Fibroblast of lung (primary cell): ENCODE data around the gene KCND3.

Experiments used
- EZH2 ChIP-seq: IDR thresholded peaks from 2 replicates; pipeline ENCODE4 v1.5.1; 2012; ENCODE audit warnings: low read length, control low read depth, mild to moderate bottlenecking; ENCODE audit errors: missing control alignments
- TF ChIP-seq, protein P1 (sequence below), 2 donors: IDR thresholded peaks in 1 of 2; conservative IDR thresholded peaks in 1 of 2; 1 replicate in 1 of 2; 2 replicates in 1 of 2; pipeline ENCODE4 v1.5.1; 2011 to 2012; ENCODE audit warnings: low read length in 2 of 2, control low read depth in 1 of 2, inconsistent platforms in 1 of 2, low read depth in 1 of 2, mild to moderate bottlenecking in 1 of 2

DNA sequence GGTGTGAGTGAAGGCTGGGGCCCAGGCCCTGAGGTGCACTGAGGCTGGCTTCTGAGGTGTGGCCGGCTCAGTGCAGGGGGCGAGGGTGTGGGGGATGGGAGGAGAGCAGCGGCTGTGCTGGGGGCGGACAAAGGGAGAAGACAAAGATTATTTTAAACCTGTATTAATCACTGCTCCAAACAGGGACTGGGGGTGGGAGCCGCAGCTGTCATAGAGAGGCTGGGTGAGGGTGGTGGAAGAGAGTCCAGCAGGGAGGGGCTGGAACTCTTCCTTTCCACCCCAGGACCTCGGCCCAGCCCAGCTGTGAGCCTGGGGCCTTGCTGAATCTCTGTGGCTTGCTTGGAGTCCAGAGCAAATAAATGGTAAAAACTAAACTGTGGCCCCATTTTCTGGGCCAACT lies 106.9 kb downstream of the KCND3 start:
- TF ChIP-seq, protein P1, sequence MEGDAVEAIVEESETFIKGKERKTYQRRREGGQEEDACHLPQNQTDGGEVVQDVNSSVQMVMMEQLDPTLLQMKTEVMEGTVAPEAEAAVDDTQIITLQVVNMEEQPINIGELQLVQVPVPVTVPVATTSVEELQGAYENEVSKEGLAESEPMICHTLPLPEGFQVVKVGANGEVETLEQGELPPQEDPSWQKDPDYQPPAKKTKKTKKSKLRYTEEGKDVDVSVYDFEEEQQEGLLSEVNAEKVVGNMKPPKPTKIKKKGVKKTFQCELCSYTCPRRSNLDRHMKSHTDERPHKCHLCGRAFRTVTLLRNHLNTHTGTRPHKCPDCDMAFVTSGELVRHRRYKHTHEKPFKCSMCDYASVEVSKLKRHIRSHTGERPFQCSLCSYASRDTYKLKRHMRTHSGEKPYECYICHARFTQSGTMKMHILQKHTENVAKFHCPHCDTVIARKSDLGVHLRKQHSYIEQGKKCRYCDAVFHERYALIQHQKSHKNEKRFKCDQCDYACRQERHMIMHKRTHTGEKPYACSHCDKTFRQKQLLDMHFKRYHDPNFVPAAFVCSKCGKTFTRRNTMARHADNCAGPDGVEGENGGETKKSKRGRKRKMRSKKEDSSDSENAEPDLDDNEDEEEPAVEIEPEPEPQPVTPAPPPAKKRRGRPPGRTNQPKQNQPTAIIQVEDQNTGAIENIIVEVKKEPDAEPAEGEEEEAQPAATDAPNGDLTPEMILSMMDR (conservative IDR thresholded peaks at IDR 0.05 in 1 of 2, IDR thresholded peaks at IDR 0.05 in 1 of 2; ENCODE audit: low read depth in 1 of 2, low read length in 2 of 2) = no peak
- no peak for TF ChIP-seq EZH2
